Ureter (tissue), 1 donor: ENCODE measurements around the gene CCDC33. TPM values are rescaled to one million over a fixed set of nuclear protein-coding genes. Genes with fewer than 3 reads are reported as not detected.
"Not testable (repeated sequence)": the region's sequence is repeated elsewhere in the genome, so short reads cannot be mapped to it uniquely, and the experiment has no call there.

Source experiments
- DNase-seq: peaks from one replicate; pipeline ENCODE4 v3.0.0-alpha.2; 2020; ENCODE audit warnings: low spot score
- total RNA-seq: library from RNA; stranded (reverse); gene quantifications from one replicate; pipeline ENCODE4 v1.2.4, GENCODE V29; 2023
- donor health status: DM: yes; HTN: yes; CAD: no.

Gene CCDC33
- total RNA-seq, 1 donor from 2014 or later: 10.2 TPM

GRCh38 chr15:74333093-74333492 is 97.0 kb downstream of the CCDC33 start:
- DNase-seq: no peak

GRCh38 chr15:74333662-74334061 is 97.5 kb downstream of the CCDC33 start:
- no peak for DNase-seq

DNA sequence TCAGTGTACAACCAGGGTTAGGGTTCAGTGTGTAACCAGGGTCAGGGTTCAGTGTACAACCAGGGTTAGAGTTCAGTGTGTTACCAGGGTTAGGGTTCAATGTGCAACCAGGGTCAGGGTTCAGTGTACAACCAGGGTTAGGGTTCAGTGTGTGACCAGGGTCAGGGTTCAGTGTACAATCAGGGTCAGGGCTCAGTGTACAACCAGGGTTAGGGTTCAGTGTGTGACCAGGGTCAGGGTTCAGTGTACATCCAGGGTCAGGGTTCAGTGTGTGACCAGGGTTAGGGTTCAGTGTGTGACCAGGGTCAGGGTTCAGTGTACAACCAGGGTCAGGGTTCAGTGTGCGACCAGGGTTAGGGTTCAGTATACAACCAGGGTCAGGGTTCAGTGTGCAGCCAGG is 98.0 kb downstream of the CCDC33 start:
- DNase-seq: no peak

DNA sequence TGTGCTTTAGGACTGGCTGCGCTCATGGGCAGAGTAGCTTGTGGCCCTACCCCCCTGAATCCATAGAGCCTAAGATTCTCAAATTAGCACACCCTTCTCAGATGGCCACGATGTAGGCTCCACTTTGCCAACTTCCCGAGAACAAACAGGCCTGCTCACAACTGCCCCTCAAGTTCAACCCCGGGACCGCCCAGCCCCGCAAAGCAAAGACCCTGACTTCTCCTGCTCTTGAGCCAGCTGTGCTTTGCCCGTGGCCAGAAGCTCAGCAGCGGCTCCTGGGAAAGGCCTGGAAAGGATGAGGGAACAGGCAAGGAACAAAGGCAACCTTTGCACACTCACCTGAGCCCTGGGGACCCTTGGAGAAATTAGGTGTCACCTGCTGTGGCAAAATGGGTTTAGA is 99.3 kb downstream of the CCDC33 start:
- DNase-seq: no peak

DNA sequence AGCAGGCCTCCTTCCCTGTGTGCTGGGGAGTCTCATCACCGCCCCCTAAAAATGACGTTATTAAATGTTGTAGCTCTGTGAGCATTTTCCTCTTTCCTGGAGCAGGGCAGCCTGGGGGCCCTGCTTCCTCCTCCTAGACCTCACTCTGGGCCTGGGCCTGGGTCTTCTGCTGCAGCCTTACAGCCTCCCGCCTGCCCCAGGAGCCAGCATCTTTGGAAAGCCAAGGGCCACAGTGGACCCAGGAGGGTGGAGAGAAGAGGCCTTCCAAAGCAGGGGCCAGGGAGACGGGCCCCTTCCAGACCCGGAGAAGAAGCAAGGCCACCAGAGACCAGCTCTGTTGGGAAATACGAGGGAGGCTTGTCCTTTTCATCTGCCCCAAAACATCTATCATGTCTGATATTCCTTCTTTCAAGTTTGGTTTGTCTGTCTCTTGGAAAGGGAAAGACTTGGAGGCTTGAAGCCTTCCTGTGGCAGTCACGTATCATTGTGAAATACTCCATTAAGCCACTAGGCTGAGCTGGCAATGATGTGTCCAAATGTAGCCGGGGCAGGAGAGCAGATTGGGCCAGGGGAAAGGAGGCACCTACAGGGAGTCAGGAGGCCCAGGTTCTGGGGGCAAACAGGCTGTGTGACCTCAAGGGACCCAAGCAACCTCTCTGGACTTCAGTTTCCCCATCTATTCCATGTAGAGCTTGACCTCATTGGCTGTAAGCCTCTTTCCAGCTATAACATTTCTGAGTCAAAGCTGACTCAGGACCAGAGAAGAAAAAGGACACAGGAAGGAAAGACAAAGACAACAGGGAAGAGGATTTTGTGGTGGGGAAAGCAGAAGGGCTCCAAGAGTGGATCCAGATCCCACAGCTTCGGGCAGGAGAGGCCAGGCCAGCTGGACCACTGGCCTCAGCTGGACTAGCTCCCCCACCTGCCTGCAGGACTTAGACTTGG is 100.2 kb downstream of the CCDC33 start:
- DNase-seq: no peak

DNA sequence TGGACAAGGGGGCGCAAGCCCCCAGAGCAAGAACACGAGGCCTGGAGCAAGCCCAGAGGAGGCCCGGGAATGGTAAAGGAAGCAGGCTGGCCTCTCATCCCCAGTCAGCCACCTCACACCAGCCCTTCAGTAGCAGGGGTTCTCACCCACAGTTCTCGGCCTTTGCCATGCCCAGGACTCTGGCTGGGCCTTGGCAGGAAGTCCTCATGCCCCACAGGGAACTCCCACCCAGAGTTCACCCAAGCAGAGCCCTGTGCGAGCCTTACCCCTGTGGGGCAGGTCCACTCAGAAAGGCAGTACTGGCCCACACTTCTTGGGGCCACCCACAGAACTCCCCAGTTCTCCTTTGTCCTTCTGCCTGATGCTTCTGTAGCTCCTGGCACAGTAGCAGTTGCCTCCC is 101.0 kb downstream of the CCDC33 start:
- no peak for DNase-seq

- no peak for DNase-seq
Observed at GRCh38 chr15:74337607-74338211, 101.6 kb downstream of the CCDC33 start.

- no peak for DNase-seq
Observed at GRCh38 chr15:74338676-74339075, 102.5 kb downstream of the CCDC33 start.

GRCh38 chr15:74339371-74339770 is 103.2 kb downstream of the CCDC33 start:
- DNase-seq: no peak

DNA sequence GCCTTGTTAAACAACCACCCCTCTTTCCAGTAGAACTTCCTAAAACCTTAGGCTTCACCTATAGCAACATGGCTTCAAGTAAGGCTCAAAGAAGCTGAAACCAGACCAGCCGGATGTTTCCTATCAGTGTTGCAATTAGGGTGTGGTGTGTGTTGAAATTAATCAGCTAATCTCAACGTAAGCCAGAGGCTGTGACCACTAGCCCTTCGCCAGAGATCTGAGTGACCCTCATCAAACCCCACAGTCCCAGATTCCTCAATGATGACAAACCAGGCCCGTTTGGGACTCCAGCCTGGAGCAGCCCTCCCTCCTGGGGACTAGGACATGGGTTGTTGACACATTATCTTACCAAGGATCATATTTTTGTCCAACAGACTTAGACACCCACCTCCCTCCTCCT is 104.0 kb downstream of the CCDC33 start:
- DNase-seq: no peak

- no peak for DNase-seq
Observed at GRCh38 chr15:74343127-74343796, 107.1 kb downstream of the CCDC33 start.

GRCh38 chr15:74343797-74344127 is 107.6 kb downstream of the CCDC33 start:
- DNase-seq: no peak

DNA sequence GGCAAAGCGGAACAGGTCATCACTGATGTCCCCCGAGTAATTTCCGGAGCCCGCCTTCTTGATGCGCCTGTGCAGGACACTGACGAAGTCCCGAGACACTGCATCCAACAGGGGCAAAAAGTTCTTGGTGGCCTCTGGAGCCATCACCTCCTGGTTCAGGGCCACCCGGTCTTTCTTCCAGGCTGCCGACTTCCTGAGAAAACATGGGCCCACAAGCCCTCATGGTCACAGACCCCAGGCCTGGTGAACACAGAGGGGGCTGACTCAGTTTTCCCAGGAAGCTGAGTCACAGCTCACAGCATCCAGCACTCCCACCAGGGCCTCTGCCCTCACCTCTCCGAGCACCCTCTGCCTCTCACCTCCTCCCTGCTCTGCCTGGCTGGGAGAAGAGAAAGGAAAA is 108.9 kb downstream of the CCDC33 start:
- no peak for DNase-seq

DNA sequence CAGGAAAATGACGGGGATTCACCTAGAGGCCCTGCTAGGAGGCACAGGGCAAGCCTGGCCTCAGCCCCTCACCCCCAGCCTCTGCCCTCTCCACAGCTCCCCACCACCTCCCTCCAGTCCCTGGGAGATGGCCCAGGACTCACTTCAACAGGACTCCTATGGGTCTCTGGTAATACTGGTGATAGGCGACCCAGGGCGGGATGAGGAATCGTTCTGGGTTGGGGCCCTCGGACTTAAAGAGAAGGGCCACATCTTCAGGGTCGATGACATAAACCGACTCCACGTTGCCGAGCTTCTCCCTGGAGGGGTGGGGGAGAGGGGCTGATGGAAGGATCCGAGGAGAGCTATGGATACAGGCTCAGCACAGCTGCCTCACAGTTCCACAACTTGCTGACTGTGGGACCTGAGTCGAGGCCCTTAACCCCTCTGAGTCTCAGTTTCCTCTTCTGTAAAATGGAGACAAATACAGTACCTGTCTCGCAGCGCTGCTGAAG is 111.7 kb downstream of the CCDC33 start:
- no peak for DNase-seq

DNA sequence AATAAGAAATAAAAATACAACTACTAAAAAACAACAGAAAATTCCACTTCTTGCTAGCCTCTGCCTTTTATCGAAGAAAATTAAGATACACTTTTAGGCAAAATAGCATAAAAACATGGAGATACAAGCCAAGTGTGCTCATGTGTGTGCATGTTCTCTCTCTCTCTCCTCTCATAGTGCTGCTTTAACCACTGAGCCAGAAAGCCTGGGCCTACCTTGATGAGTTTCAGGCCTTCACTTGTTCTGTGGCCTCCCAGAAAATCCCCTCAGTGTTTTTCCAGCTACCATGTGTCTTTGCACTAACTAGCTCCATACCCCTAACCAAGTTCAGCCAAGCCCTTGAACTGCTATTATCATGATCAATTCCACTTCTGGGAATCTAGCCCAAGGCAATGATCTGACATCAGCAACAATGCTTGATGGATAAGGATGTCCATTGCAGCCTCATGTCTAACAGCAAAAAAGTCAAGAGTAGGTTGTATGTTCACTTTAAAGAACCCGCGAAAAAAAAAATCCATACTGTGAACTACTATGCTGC is 113.2 kb downstream of the CCDC33 start:
- DNase-seq: no peak

DNA sequence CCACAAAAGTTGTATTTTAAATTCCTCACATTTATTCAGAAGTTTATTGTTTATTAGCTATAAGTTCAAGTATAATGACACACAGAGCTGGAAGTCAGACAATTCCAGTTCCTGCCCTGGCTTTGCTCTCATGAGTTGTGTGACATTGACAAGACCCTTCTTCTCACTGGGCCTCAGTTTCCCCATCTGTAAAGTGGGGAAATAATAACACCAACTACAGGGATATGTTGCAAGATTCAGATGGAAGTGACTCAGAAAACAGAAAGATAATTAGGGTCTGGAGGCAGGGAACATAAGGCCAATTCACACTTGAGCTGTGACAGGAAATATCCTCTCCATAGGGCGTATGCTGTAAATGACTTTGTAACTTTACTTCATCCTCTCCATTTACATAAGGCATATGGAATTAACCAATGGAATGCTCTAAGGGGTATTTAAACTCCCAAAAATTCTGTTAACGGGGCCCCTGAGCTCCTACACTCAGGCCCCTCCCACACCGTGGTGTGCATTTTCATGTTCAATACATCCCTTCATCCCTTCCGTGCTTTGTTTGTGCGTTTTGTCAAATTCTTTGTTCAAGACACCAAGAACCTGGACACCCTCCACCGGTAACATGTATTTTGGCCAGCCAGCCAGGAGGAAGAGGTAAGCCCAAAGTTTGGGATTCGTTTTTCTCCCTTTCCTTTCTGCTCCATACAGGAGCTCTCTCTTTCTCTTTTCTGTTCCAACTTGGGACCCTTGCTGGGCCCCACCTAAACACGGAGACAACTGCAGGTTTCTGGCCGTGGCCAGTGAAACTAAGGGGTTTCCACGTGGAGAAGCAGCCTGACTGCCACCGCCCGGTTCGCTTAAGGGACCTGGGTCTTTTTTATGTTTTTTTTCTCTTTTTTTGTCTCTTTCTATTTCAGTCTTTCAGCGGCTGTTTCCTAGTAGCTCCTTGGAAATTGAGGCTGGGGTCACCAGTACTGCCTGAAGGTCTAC is 114.5 kb downstream of the CCDC33 start:
- no peak for DNase-seq

DNA sequence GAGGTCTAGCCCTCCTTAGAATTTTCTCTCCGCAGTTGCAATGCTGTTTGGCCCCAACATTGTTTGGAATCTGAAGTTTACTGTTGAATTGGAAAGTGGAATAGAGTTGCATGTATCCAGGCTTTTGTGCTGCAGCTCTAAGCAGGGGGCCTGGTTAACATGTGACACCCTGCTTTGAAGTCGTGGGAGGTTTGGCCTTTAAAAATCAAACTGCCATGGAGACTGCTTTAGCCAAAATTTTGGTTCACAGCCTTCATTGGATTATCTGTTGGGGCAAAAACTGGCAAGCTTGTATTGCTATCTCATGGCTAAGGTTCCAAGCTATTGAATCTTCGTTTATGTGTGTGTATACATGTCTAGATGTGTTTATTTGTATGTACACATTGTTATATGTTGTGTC is 115.5 kb downstream of the CCDC33 start:
- DNase-seq: no peak

DNA sequence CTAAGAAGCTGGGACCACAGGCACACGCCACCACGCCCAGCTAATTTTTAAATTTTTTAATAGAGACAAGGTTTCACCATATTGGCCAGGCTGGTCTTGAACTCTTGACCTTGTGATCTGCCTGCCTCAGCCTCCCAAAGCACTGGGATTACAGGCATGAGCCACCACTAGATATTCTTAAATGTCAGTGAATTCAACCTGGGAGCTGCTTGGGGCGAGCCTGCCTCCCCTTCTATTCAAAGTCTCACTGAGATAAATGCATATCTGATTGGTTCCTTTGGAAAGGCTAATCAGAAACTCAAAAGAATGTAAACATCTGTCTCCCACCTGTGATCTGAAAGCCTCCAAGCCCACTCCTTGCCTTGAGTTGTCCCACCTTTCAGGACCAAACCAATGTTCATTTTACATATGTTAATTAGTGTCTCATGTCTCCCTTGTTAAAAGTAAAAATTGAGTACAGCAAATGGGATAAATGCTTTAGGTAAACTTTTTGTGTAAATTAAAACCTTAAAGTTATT is 116.3 kb downstream of the CCDC33 start:
- no peak for DNase-seq

- not testable (repeated sequence) for DNase-seq
Observed at GRCh38 chr15:74353992-74354391, 117.9 kb downstream of the CCDC33 start.

DNA sequence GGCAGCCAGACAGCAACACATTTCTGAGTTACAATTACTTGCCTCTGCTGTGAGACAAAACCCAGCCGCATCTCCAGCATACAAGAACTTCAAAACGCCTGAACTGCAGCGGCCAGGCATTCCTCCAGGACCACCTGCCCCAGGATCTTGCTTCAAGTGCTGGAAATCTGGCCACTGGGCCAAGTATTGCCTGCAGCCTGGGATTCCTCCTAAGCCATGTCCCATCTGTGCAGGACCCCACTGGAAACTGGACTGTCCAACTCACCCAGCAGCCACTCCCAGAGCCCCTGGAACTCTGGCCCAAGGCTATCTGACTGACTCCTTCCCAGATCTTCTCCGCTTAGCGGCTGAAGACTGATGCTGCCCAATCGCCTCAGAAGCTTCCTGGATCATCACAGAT is 119.9 kb downstream of the CCDC33 start:
- not testable (repeated sequence) for DNase-seq

- DNase-seq: not testable (repeated sequence)
Observed at GRCh38 chr15:74357514-74357913, 121.4 kb downstream of the CCDC33 start.
